A549 (cell line): ENCODE measurements around the gene SAP30. TPM values are rescaled to one million over a fixed set of nuclear protein-coding genes. Genes with fewer than 3 reads are reported as not detected.

Experiments
- ATAC-seq, 2 experiments: fragments of 200-7000 bp in 1 of 2; fragments of >200 bp in 1 of 2; cut with Nextera tagmentation in 1 of 2; cut with Tn5 transposase in 1 of 2; 3 replicates each; pipeline versions ENCODE4 v1.8.0 to v1.9.1; 2018 to 2020; ENCODE audit warnings: mild to moderate bottlenecking in 1 of 2, moderate library complexity in 1 of 2
- CTCF ChIA-PET: fragments of 300-600 bp; sonication (Branson Sonifier 250); formaldehyde crosslinking; extraction: SDS; loops from one replicate; lab custom pipeline; 2021; ENCODE audit warnings: antibody characterized with exemption, inconsistent platforms; lab: Yijun Ruan, JAX
- POLR2A ChIA-PET: fragments of 350-600 bp; formaldehyde crosslinking; extraction: SDS; loops from one replicate; lab custom pipeline; 2021; ENCODE audit warnings: antibody characterized with exemption, inconsistent platforms; lab: Yijun Ruan, JAX
- DNase-seq, 2 experiments: peaks; one replicate each; pipeline versions ENCODE4 v3.0.0 to v3.0.0-alpha.2; 2011 to 2016; ENCODE audit warnings: low read depth in 1 of 2, low spot score in 1 of 2
- FAIRE-seq: peaks from 2 replicates; lab custom pipeline; 2011; peaks lifted over from hg19 to GRCh38; lab: Jason Lieb, UNC
- H3K27ac ChIP-seq, 2 experiments: fragments of >200 bp; sonication (Bioruptor Twin); formaldehyde crosslinking; 3 replicates each; pipeline ENCODE4 v1.5.1; 2016 to 2017
- H3K4me1 ChIP-seq: fragments of >200 bp; sonication (Bioruptor Twin); formaldehyde crosslinking; 3 replicates; pipeline ENCODE4 v1.6.1; 2016
- H3K4me2 ChIP-seq: fragments of >200 bp; sonication (Bioruptor Twin); formaldehyde crosslinking; 3 replicates; pipeline ENCODE4 v1.6.1; 2016
- H3K4me3 ChIP-seq: fragments of >200 bp; sonication (Bioruptor Twin); formaldehyde crosslinking; 3 replicates; pipeline ENCODE4 v1.5.1; 2016
- H3K9me3 ChIP-seq: fragments of >200 bp; sonication (Bioruptor Twin); formaldehyde crosslinking; 3 replicates; pipeline ENCODE4 v1.6.1; 2016
- ATOH8 ChIP-seq: fragments of 250-450 bp; sonication (Bioruptor Pico); IDR thresholded peaks from 2 replicates; pipeline ENCODE4 v1.5.0; 2020; ENCODE audit warnings: low read depth, mild to moderate bottlenecking, moderate library complexity
- CHD2 ChIP-seq: fragments of 150-350 bp; IDR thresholded peaks from 2 replicates; pipeline ENCODE4 v1.6.1; 2014; ENCODE audit warnings: low read length; ENCODE audit not compliant: partially characterized antibody
- CHD4 ChIP-seq: fragments of 200-600 bp; sonication (generic); IDR thresholded peaks from 2 replicates; pipeline ENCODE4 v1.6.1; 2016; ENCODE audit warnings: antibody characterized with exemption, mild to moderate bottlenecking, borderline replicate concordance
- CTCF ChIP-seq: fragments of >200 bp; sonication (Bioruptor Twin); formaldehyde crosslinking; IDR thresholded peaks from 3 replicates; pipeline ENCODE4 v1.5.1; 2016
- EHF ChIP-seq: fragments of 250-450 bp; sonication (Bioruptor Pico); IDR thresholded peaks from 2 replicates; pipeline ENCODE4 v1.5.0; 2020; ENCODE audit warnings: mild to moderate bottlenecking
- EP300 ChIP-seq, 2 experiments: fragments of >200 bp; sonication (Bioruptor Twin); formaldehyde crosslinking; IDR thresholded peaks; 2 replicates in 1 of 2; 3 replicates in 1 of 2; pipeline ENCODE4 v1.6.1; 2016 to 2017
- FOXS1 ChIP-seq: fragments of 250-450 bp; sonication (Bioruptor Pico); IDR thresholded peaks from 2 replicates; pipeline ENCODE4 v1.5.0; 2020; ENCODE audit warnings: mild to moderate bottlenecking, moderate library complexity
- HDAC2 ChIP-seq: fragments of 200-600 bp; sonication (generic); IDR thresholded peaks from 2 replicates; pipeline ENCODE4 v1.6.1; 2016
- HOXB13 ChIP-seq: fragments of 250-450 bp; sonication (Bioruptor Pico); IDR thresholded peaks from 2 replicates; pipeline ENCODE4 v1.5.0; 2020; ENCODE audit warnings: low read depth, mild to moderate bottlenecking, moderate library complexity
- HOXB5 ChIP-seq: fragments of 250-450 bp; sonication (Bioruptor Pico); IDR thresholded peaks from 2 replicates; pipeline ENCODE4 v1.5.0; 2020; ENCODE audit warnings: mild to moderate bottlenecking, moderate library complexity
- KDM1A ChIP-seq: fragments of 200-600 bp; sonication (generic); IDR thresholded peaks from 2 replicates; pipeline ENCODE4 v1.6.1; 2016; ENCODE audit warnings: low read depth, mild to moderate bottlenecking
- MAZ ChIP-seq: fragments of 150-350 bp; IDR thresholded peaks from 2 replicates; pipeline ENCODE4 v1.6.1; 2014; ENCODE audit warnings: antibody characterized with exemption, low read depth, low read length, borderline replicate concordance
- MYC ChIP-seq: IDR thresholded peaks from 2 replicates; pipeline ENCODE4 v1.6.1; 2012; ENCODE audit warnings: mild to moderate bottlenecking, inconsistent platforms, low read length, improper control_type of control experiment, borderline replicate concordance
- PHF8 ChIP-seq: fragments of 200-600 bp; sonication (generic); IDR thresholded peaks from 2 replicates; pipeline ENCODE4 v1.6.1; 2016; ENCODE audit warnings: low read depth, mild to moderate bottlenecking, antibody characterized with exemption, moderate library complexity, borderline replicate concordance
- POLR2A ChIP-seq: IDR thresholded peaks from 2 replicates; pipeline ENCODE4 v1.6.1; 2012; ENCODE audit warnings: mild to moderate bottlenecking, low read length
- RAD21 ChIP-seq, 2 experiments: fragments of >200 bp in 1 of 2; sonication (Bioruptor Twin) in 1 of 2; formaldehyde crosslinking in 1 of 2; IDR thresholded peaks in 1 of 2; conservative IDR thresholded peaks in 1 of 2; 2 replicates in 1 of 2; 3 replicates in 1 of 2; pipeline ENCODE4 v1.6.1; 2012 to 2018; ENCODE audit warnings: inconsistent platforms in 1 of 2
- RARB ChIP-seq: fragments of 250-450 bp; sonication (Bioruptor Pico); IDR thresholded peaks from 2 replicates; pipeline ENCODE4 v1.8.0; 2021; ENCODE audit warnings: mild to moderate bottlenecking, moderate library complexity
- RCOR1 ChIP-seq: fragments of 150-350 bp; IDR thresholded peaks from 2 replicates; pipeline ENCODE4 v1.6.1; 2014; ENCODE audit warnings: antibody characterized with exemption, low read length, low read depth
- RNF2 ChIP-seq: fragments of 200-600 bp; sonication (generic); IDR thresholded peaks from 2 replicates; pipeline ENCODE4 v1.6.1; 2016; ENCODE audit warnings: low read depth, mild to moderate bottlenecking, antibody characterized with exemption, moderate library complexity, borderline replicate concordance
- SMC3 ChIP-seq: fragments of >200 bp; sonication (Bioruptor Twin); formaldehyde crosslinking; IDR thresholded peaks from 3 replicates; pipeline ENCODE4 v1.6.1; 2018; ENCODE audit warnings: inconsistent platforms
- TFCP2L1 ChIP-seq: fragments of 250-450 bp; sonication (Bioruptor Pico); IDR thresholded peaks from 2 replicates; pipeline ENCODE4 v1.5.0; 2021; ENCODE audit warnings: mild to moderate bottlenecking
- TP53 ChIP-seq: fragments of 250-450 bp; sonication (Bioruptor Pico); IDR thresholded peaks from 2 replicates; pipeline ENCODE4 v1.5.0; 2021; ENCODE audit warnings: mild to moderate bottlenecking, moderate library complexity
- ZSCAN20 ChIP-seq: fragments of 250-450 bp; sonication (Bioruptor Pico); IDR thresholded peaks from 2 replicates; pipeline ENCODE4 v1.8.0; 2022; ENCODE audit warnings: mild to moderate bottlenecking, moderate library complexity
- WGBS: methylation state at CpG from one replicate; pipeline ENCODE4 v1.1.6; 2017; ENCODE audit errors: missing lambda C conversion rate; 5-methylcytosine and 5-hydroxymethylcytosine counted together
- polyA minus RNA-seq: library from RNA; depleted of rRNA, polyadenylated mRNA; stranded (reverse); fragments of >200 nt; gene quantifications from 2 replicates; pipeline ENCODE4 v1.2.3, GENCODE V29; 2011; rRNA and poly(A)+ RNA removed
- polyA plus RNA-seq, 4 experiments: library from polyadenylated mRNA; depleted of rRNA in 3 of 4; stranded (reverse); fragments of >200 nt; fragmentation: RNase III in 1 of 4; extraction: RNeasy Plus Mini Kit Qiagen cat#74134 plus additional on column Dnase treatment in 1 of 4; gene quantifications; 2 replicates in 3 of 4; 3 replicates in 1 of 4; pipeline ENCODE4 v1.2.3, GENCODE V29; 2011 to 2017
- TF ChIP-seq, protein P1 (sequence below): fragments of >200 bp; sonication (Bioruptor Twin); formaldehyde crosslinking; IDR thresholded peaks from 3 replicates; pipeline ENCODE4 v1.6.1; 2016
- TF ChIP-seq, protein P2 (sequence below): fragments of 250-450 bp; sonication (Bioruptor Pico); IDR thresholded peaks from 2 replicates; pipeline ENCODE4 v1.5.0; 2021; ENCODE audit warnings: mild to moderate bottlenecking, moderate library complexity, borderline replicate concordance
- TF ChIP-seq, protein P3 (sequence below): IDR thresholded peaks from 2 replicates; pipeline ENCODE4 v1.6.1; 2012; ENCODE audit warnings: low read depth, borderline replicate concordance
- TF ChIP-seq, protein P4 (sequence below): fragments of 450-650 bp; IDR thresholded peaks from 2 replicates; pipeline ENCODE4 v1.6.1; 2014; ENCODE audit warnings: antibody characterized with exemption
- TF ChIP-seq, protein P5 (sequence below): IDR thresholded peaks from 2 replicates; pipeline ENCODE4 v1.6.1; 2012

The SAP30 gene
- polyA plus RNA-seq (2011; rRNA removed) (12.0 and 19.6 TPM in 2 replicates), polyA plus RNA-seq (2017; fragmentation: RNase III; extraction: RNeasy Plus Mini Kit Qiagen cat#74134 plus additional on column Dnase treatment) (16.5 to 18.4 TPM (median 17.2 TPM) in 3 replicates), polyA minus RNA-seq (0.70 and 2.0 TPM in 2 replicates)
- polyA plus RNA-seq (2012; cell fraction: cytosol; rRNA removed) = 14.2 and 14.9 TPM in 2 replicates
- polyA plus RNA-seq (2012; cell fraction: nucleus; rRNA removed) = 10.7 and 12.5 TPM in 2 replicates

DNA sequence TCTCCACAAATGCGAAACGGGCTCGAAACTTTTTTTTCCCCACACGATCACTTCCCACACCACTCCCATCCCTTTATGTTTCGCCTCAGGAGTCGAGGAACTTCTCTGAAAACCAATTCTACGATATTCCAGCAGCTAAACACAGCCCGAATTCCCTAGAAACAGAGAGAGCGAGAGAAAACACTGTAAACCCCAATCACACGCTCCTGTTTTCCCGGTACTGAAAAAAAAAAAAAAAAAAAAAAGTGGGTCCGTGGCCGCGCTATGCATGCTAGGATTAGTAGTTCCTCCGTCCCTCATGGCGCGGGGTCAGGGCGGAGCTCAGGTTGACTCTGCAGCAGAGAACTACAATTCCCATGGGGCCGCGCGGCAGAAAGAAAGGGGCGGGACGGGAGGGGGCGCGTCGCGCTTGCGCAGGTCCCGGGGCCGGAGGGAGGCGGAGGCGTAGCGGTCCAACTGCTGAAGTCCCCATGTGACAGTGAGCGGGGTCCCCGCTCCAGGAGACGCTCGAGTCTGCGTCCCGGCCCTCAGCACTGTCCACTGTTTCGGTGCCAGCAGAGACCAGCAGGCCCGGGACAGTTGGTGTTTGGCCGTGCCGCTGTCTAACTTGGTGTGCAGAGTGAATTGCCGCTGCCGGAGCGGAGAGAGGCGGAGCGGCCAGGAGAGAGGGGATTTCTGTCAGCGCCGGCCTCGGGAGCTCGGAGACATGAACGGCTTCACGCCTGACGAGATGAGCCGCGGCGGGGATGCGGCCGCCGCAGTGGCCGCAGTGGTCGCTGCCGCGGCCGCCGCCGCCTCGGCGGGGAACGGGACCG is at the start of gene SAP30:
Gene SAP30, plus strand, starts transcription at position 478 of the 815 bp plus-strand sequence. Its CDS starts 229 bp downstream, at position 707.
- ChIA-PET CTCF (interaction anchor here (0.7 to 1.8 kb wide), 4 partner anchors 10 to 51 kb away, joined by 3 to 8 read pairs (median 4); partner anchors contain the start of gene SCRG1), POLR2A (interaction anchor here (0.6 to 5.8 kb wide), 13 partner anchors 10 to 783 kb away, joined by 3 to 116 read pairs (median 4); partner anchors contain the start of gene HMGB2)
- DNase-seq (peak; percentile 73 to 96), ATAC-seq (peak; percentile 84 to 92), FAIRE-seq (no peak)
- peak within 1 kb of the TSS; percentile 75 to 85 for H3K27ac ChIP-seq
- H3K4me3 ChIP-seq = peak within 1 kb of the TSS; percentile 93
- peaks cover 10% of the 10 kb centered on the region; the same call in 2 of the 3 replicates for H3K4me1 ChIP-seq
- WGBS = 1% methylated on average over 18 of the region's 72 CpGs
- peak within 1 kb of the TSS; percentile 83 for H3K4me2 ChIP-seq
- no peaks in the 10 kb centered on the region for H3K9me3 ChIP-seq
- TF ChIP-seq SMC3 = no peak
- no peak for TF ChIP-seq TP53 (CRISPR knock-in tag)
- no peak for TF ChIP-seq HOXB5 (CRISPR knock-in tag)
- TF ChIP-seq KDM1A = no peak
- no peak for TF ChIP-seq RNF2
- TF ChIP-seq, protein P1, sequence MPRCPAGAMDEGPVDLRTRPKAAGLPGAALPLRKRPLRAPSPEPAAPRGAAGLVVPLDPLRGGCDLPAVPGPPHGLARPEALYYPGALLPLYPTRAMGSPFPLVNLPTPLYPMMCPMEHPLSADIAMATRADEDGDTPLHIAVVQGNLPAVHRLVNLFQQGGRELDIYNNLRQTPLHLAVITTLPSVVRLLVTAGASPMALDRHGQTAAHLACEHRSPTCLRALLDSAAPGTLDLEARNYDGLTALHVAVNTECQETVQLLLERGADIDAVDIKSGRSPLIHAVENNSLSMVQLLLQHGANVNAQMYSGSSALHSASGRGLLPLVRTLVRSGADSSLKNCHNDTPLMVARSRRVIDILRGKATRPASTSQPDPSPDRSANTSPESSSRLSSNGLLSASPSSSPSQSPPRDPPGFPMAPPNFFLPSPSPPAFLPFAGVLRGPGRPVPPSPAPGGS = no peak; the same call in 2 of the 3 replicates
- no peak for TF ChIP-seq HDAC2
- TF ChIP-seq CTCF = no peak
- TF ChIP-seq HOXB13 = no peak
- no peak for TF ChIP-seq ZSCAN20 (CRISPR knock-in tag)
- TF ChIP-seq CHD2 = no peak
- no peak for TF ChIP-seq MYC
- TF ChIP-seq, protein P2, sequence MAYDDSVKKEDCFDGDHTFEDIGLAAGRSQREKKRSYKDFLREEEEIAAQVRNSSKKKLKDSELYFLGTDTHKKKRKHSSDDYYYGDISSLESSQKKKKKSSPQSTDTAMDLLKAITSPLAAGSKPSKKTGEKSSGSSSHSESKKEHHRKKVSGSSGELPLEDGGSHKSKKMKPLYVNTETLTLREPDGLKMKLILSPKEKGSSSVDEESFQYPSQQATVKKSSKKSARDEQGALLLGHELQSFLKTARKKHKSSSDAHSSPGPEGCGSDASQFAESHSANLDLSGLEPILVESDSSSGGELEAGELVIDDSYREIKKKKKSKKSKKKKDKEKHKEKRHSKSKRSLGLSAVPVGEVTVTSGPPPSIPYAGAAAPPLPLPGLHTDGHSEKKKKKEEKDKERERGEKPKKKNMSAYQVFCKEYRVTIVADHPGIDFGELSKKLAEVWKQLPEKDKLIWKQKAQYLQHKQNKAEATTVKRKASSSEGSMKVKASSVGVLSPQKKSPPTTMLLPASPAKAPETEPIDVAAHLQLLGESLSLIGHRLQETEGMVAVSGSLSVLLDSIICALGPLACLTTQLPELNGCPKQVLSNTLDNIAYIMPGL = no peak
- no peak for TF ChIP-seq FOXS1 (CRISPR knock-in tag)
- no peak for TF ChIP-seq RCOR1
- peak; percentile 49; the same call in 1 of the 2 replicates for TF ChIP-seq PHF8
- no peak for TF ChIP-seq ATOH8 (CRISPR knock-in tag)
- no peak for TF ChIP-seq RARB (CRISPR knock-in tag)
- TF ChIP-seq, protein P3, sequence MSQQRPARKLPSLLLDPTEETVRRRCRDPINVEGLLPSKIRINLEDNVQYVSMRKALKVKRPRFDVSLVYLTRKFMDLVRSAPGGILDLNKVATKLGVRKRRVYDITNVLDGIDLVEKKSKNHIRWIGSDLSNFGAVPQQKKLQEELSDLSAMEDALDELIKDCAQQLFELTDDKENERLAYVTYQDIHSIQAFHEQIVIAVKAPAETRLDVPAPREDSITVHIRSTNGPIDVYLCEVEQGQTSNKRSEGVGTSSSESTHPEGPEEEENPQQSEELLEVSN = no peak
- 0 out of 2 replicates have a peak, but pooled peaks have one; percentile 10 for TF ChIP-seq TFCP2L1 (CRISPR knock-in tag)
- TF ChIP-seq, protein P4, sequence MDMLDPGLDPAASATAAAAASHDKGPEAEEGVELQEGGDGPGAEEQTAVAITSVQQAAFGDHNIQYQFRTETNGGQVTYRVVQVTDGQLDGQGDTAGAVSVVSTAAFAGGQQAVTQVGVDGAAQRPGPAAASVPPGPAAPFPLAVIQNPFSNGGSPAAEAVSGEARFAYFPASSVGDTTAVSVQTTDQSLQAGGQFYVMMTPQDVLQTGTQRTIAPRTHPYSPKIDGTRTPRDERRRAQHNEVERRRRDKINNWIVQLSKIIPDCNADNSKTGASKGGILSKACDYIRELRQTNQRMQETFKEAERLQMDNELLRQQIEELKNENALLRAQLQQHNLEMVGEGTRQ = peak; percentile 51
- TF ChIP-seq CHD4 = no peak
- no peak for TF ChIP-seq EHF (CRISPR knock-in tag)
- TF ChIP-seq MAZ = no peak
- TF ChIP-seq POLR2A = peak; percentile 94
- no peak for TF ChIP-seq EP300 (IDR thresholded peaks at IDR 0.05)
- TF ChIP-seq, protein P5, sequence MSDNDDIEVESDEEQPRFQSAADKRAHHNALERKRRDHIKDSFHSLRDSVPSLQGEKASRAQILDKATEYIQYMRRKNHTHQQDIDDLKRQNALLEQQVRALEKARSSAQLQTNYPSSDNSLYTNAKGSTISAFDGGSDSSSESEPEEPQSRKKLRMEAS = 0 out of 2 replicates have a peak, but pooled peaks have one; percentile 13
- no peak for TF ChIP-seq RAD21 (conservative IDR thresholded peaks at IDR 0.05 in 1 of 2, IDR thresholded peaks at IDR 0.05 in 1 of 2)
